Natural killer cell (primary cell): Measurements from ENCODE around the gene TENT4B. TPM values are rescaled to one million over a fixed set of nuclear protein-coding genes. Genes with fewer than 3 reads are reported as not detected.

Experiments
- ATAC-seq, 3 donors: fragments of 150-1000 bp in 2 of 3; fragments of 200-7000 bp in 1 of 3; cut with Tn5 transposase; 1 replicate in 1 of 3; 2 replicates in 2 of 3; pipeline ENCODE4 v1.10.0; 2021; ENCODE audit warnings: mild to moderate bottlenecking in 2 of 3, moderate library complexity in 2 of 3
- DNase-seq, 2 donors: peaks; one replicate each; pipeline versions ENCODE4 v3.0.0 to v3.0.0-alpha.2; 2013 to 2021; ENCODE audit warnings: mixed read lengths in 1 of 2
- H3K27ac ChIP-seq: one replicate; pipeline ENCODE4 v1.5.1; 2013; ENCODE audit warnings: mild to moderate bottlenecking, low read length
- H3K27me3 ChIP-seq: one replicate; pipeline ENCODE4 v1.6.1; 2013; ENCODE audit warnings: low read length; ENCODE audit not compliant: control insufficient read depth, insufficient read depth
- H3K36me3 ChIP-seq: one replicate; pipeline ENCODE4 v1.6.1; 2013; ENCODE audit warnings: low read length; ENCODE audit not compliant: control insufficient read depth, insufficient read depth
- H3K4me1 ChIP-seq: one replicate; pipeline ENCODE4 v1.6.1; 2013; ENCODE audit warnings: low read length; ENCODE audit not compliant: control insufficient read depth, insufficient read depth
- H3K4me3 ChIP-seq: one replicate; pipeline ENCODE4 v1.5.1; 2013; ENCODE audit warnings: low read length
- H3K9me3 ChIP-seq: one replicate; pipeline ENCODE4 v1.6.1; 2013; ENCODE audit warnings: low read length; ENCODE audit not compliant: control insufficient read depth, insufficient read depth
- H3K27ac Mint-ChIP-seq, 2 donors: one replicate each; pipeline ENCODE4 v1.8.0; 2022; ENCODE audit warnings: mild to moderate bottlenecking in 2 of 2, mixed read lengths in 2 of 2, moderate library complexity in 1 of 2
- H3K27me3 Mint-ChIP-seq, 2 donors: one replicate each; pipeline ENCODE4 v1.8.0; 2022; ENCODE audit warnings: low read depth in 2 of 2, mixed read lengths in 2 of 2
- H3K36me3 Mint-ChIP-seq: one replicate; pipeline ENCODE4 v1.8.0; 2022; ENCODE audit warnings: mixed read lengths
- H3K4me1 Mint-ChIP-seq, 2 donors: one replicate each; pipeline ENCODE4 v1.8.0; 2022; ENCODE audit warnings: mixed read lengths in 2 of 2
- H3K4me3 Mint-ChIP-seq: one replicate; pipeline ENCODE4 v1.8.0; 2022; ENCODE audit warnings: mild to moderate bottlenecking, moderate library complexity, mixed read lengths
- H3K9me3 Mint-ChIP-seq, 2 donors: one replicate each; pipeline ENCODE4 v1.8.0; 2022; ENCODE audit warnings: mixed read lengths in 2 of 2
- CTCF ChIP-seq: fragments of 200-600 bp; IDR thresholded peaks from one replicate; pipeline ENCODE4 v1.8.0; 2022; ENCODE audit warnings: antibody characterized with exemption
- WGBS: methylation state at CpG from one replicate; pipeline ENCODE4 v1.1.7; 2013; ENCODE audit warnings: missing lambda C conversion rate; ENCODE audit not compliant: insufficient coverage; 5-methylcytosine and 5-hydroxymethylcytosine counted together
- intact Hi-C: fragments of 100-400 bp; cut with micrococcal nuclease; formaldehyde crosslinking; loops from one replicate; pipeline ENCODE4 v1.14.2; 2022
- total RNA-seq, 4 donors: library from RNA; stranded (reverse); fragments of 120-200 nt in 1 of 4; gene quantifications; one replicate each; pipeline versions ENCODE4 v1.2.3 to v1.2.4, GENCODE V29; 2013 to 2022

Gene TENT4B
- total RNA-seq, 3 donors from 2014 or later (not counting 1 experiment from before 2014, with no cell fraction given), result 37.5 to 48.7 (median 44.4) TPM

DNA sequence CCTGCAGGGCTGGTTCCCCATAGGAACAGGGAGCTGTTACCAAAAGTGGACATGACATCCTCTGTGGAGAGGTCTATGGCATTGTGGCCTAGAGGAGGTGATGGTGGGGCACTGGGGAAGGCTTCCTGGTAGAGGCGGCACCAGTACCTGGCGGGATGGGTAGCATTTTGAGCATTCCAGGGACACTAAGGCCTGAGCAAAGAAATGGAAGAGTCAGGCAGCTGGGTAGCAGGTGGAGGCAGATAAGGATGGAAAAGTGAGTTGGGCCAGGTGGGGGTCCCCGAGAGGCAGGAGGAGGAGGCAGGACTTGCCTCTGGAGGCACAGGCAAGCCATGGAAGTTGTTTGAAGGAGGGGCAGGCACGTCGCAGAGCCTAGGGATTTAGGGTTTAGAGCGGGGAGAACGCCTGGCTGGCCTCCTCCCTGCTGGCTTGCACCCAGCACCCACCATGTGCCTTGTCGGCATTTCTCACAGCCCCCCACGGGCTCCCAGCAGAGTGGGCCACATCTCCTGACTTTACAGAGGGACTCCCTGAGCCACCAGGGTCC is 108.1 kb downstream of the TENT4B start:
- WGBS, result 86% methylated on average over 9 of the region's 9 CpGs

DNA sequence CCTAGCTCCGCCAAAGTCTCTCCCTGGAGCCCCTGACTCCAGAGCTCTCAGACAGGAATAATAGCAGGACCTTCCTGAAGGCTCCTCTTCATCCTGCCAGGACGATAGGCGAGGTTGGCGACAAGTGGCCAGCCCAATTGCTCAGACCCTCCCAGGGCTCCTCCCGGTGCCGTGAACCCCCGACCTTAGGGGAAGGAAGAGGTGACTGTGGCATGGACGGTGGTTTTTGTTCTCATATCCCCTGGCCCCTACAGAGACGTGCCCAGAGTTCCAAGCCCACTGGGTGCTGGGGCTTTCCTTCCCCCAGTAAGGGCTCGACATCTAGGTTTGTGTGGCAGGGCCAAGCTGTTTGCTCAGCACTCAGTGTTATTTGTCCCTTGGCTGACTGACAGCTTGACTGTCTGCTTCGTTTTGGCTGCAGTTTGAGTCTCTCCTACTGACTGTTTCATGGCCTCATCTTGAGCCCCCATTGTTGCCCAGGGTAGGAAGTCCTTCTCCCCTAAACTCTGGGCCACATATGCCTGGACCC is 108.7 kb downstream of the TENT4B start:
- peak; percentile 37 to 68 (median 60) for ATAC-seq
- no peak for TF ChIP-seq CTCF
- H3K9me3 ChIP-seq, result no peaks in the 10 kb centered on the region
- intact Hi-C loops, result loop anchor here (1.0 kb wide), 1 partner anchor 8 kb away; no protein-coding TSS in a partner anchor
- H3K36me3 ChIP-seq, result no peaks in the 10 kb centered on the region
- Mint-ChIP-seq H3K9me3 (no peaks in the 10 kb centered on the region), H3K27ac (peak overlapping the region; percentile 27 to 88), H3K27me3 (no peaks in the 10 kb centered on the region), H3K4me3 (peak overlapping the region; percentile 82), H3K4me1 (peaks cover 71 to 80% of the 10 kb centered on the region in 2 donors), H3K36me3 (no peaks in the 10 kb centered on the region)
- H3K4me3 ChIP-seq, result no peak overlapping the region
- WGBS, result 27% methylated on average over 11 of the region's 11 CpGs
- no peak for DNase-seq
- H3K27me3 ChIP-seq, result no peaks in the 10 kb centered on the region
- H3K4me1 ChIP-seq, result peaks cover 58% of the 10 kb centered on the region
- no peak overlapping the region for H3K27ac ChIP-seq

More for the DNA sequence above, 108.1 kb downstream of the TENT4B start:
- intact Hi-C loops, result loop anchor here (1.0 kb wide), 1 partner anchor 8 kb away; no protein-coding TSS in a partner anchor
- H3K4me1 ChIP-seq, result peaks cover 57% of the 10 kb centered on the region
- no peak for ATAC-seq
- H3K36me3 ChIP-seq, result no peaks in the 10 kb centered on the region
- no peak for TF ChIP-seq CTCF
- H3K27ac ChIP-seq, result no peak overlapping the region
- H3K4me3 Mint-ChIP-seq, result peak overlapping the region; percentile 6
- no peaks in the 10 kb centered on the region for H3K27me3 Mint-ChIP-seq
- H3K27me3 ChIP-seq, result no peaks in the 10 kb centered on the region
- peaks cover 70 to 75% of the 10 kb centered on the region in 2 donors for H3K4me1 Mint-ChIP-seq
- no peak for DNase-seq
- H3K4me3 ChIP-seq, result no peak overlapping the region
- peak overlapping the region; percentile 27 to 88 for H3K27ac Mint-ChIP-seq
- H3K9me3 Mint-ChIP-seq, result no peaks in the 10 kb centered on the region
- no peaks in the 10 kb centered on the region for H3K36me3 Mint-ChIP-seq
- H3K9me3 ChIP-seq, result no peaks in the 10 kb centered on the region

- Histone ChIP-seq H3K27ac (no peak overlapping the region), H3K36me3 (no peaks in the 10 kb centered on the region), H3K4me1 (peaks cover 72% of the 10 kb centered on the region), H3K9me3 (no peaks in the 10 kb centered on the region), H3K4me3 (no peak overlapping the region), H3K27me3 (no peaks in the 10 kb centered on the region)
- H3K4me3 Mint-ChIP-seq, result peak overlapping the region; percentile 82
- H3K27me3 Mint-ChIP-seq, result no peaks in the 10 kb centered on the region
- H3K9me3 Mint-ChIP-seq, result no peaks in the 10 kb centered on the region
- 74% methylated on average over 16 of the region's 16 CpGs for WGBS
- peak overlapping the region; percentile 88 to 91 for H3K27ac Mint-ChIP-seq
- no peak for TF ChIP-seq CTCF
- H3K4me1 Mint-ChIP-seq, result peaks cover 78 to 91% of the 10 kb centered on the region in 2 donors
- intact Hi-C loops, result no loop called here
- DNase-seq (no peak), ATAC-seq (peak in 1 of 3 donors; percentile 23)
- no peaks in the 10 kb centered on the region for H3K36me3 Mint-ChIP-seq
These were observed 110.2 kb downstream of the TENT4B start for GRCh38 chr16:50263060-50263909.
